Kidney epithelial cell (primary cell): Measurements from ENCODE around the gene SH3YL1. TPM values are rescaled to one million over a fixed set of nuclear protein-coding genes. Genes with fewer than 3 reads are reported as not detected.
A peak's percentile ranks its signal among the peaks of the same experiment; 100 is the strongest.

Source experiments
- DNase-seq: peaks from one replicate; pipeline ENCODE4 v3.0.0-alpha.2; 2010; ENCODE audit warnings: low read depth
- H3K27me3 ChIP-seq: 2 replicates; pipeline ENCODE4 v1.6.0; 2011; ENCODE audit warnings: low read length; ENCODE audit not compliant: control insufficient read depth, insufficient read depth
- H3K36me3 ChIP-seq: 2 replicates; pipeline ENCODE4 v1.5.1; 2011; ENCODE audit warnings: low read length; ENCODE audit not compliant: control insufficient read depth, insufficient read depth
- H3K4me3 ChIP-seq: 2 replicates; pipeline ENCODE4 v1.5.1; 2011; ENCODE audit warnings: low read depth, mild to moderate bottlenecking, control low read depth, low read length
- total RNA-seq: library from RNA; depleted of rRNA; stranded (reverse); fragments of >200 nt; gene quantifications from 2 replicates; pipeline ENCODE4 v1.2.3, GENCODE V29; 2015
- TF ChIP-seq, protein P1 (sequence below): IDR thresholded peaks from 2 replicates; pipeline ENCODE4 v1.5.1; 2011; ENCODE audit warnings: mild to moderate bottlenecking, moderate library complexity, low read length, control low read depth, inconsistent platforms; ENCODE audit not compliant: insufficient read depth, poor library complexity, severe bottlenecking

The SH3YL1 gene
- total RNA-seq, 1 donor from 2014 or later: 50.2 TPM

- Histone ChIP-seq H3K4me3 (peak within 1 kb of the TSS; percentile 83), H3K27me3 (no peaks in the 10 kb centered on the region), H3K36me3 (no peaks in the 10 kb centered on the region)
- peak; percentile 75 for DNase-seq
- TF ChIP-seq, protein P1, sequence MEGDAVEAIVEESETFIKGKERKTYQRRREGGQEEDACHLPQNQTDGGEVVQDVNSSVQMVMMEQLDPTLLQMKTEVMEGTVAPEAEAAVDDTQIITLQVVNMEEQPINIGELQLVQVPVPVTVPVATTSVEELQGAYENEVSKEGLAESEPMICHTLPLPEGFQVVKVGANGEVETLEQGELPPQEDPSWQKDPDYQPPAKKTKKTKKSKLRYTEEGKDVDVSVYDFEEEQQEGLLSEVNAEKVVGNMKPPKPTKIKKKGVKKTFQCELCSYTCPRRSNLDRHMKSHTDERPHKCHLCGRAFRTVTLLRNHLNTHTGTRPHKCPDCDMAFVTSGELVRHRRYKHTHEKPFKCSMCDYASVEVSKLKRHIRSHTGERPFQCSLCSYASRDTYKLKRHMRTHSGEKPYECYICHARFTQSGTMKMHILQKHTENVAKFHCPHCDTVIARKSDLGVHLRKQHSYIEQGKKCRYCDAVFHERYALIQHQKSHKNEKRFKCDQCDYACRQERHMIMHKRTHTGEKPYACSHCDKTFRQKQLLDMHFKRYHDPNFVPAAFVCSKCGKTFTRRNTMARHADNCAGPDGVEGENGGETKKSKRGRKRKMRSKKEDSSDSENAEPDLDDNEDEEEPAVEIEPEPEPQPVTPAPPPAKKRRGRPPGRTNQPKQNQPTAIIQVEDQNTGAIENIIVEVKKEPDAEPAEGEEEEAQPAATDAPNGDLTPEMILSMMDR: no peak
Observed at GRCh38 chr2:264493-265468, 949 bp upstream of the SH3YL1 start, which contains the start of gene ACP1. Gene ACP1 (plus strand): TSS chr2:264947. CDS start chr2:264965, 18 bp downstream.

- H3K27me3 ChIP-seq: no peaks in the 10 kb centered on the region
- DNase-seq: no peak
- H3K4me3 ChIP-seq: peak overlapping the region; percentile 83
- no peaks in the 10 kb centered on the region for H3K36me3 ChIP-seq
- TF ChIP-seq, protein P1: no peak
Observed at GRCh38 chr2:263022-263738, 652 bp downstream of the SH3YL1 start.

GRCh38 chr2:262117-262516, 1.7 kb downstream of the SH3YL1 start:
- no peaks in the 10 kb centered on the region for H3K36me3 ChIP-seq
- DNase-seq: no peak
- no peak overlapping the region for H3K4me3 ChIP-seq
- TF ChIP-seq, protein P1: no peak
- no peaks in the 10 kb centered on the region for H3K27me3 ChIP-seq

DNA sequence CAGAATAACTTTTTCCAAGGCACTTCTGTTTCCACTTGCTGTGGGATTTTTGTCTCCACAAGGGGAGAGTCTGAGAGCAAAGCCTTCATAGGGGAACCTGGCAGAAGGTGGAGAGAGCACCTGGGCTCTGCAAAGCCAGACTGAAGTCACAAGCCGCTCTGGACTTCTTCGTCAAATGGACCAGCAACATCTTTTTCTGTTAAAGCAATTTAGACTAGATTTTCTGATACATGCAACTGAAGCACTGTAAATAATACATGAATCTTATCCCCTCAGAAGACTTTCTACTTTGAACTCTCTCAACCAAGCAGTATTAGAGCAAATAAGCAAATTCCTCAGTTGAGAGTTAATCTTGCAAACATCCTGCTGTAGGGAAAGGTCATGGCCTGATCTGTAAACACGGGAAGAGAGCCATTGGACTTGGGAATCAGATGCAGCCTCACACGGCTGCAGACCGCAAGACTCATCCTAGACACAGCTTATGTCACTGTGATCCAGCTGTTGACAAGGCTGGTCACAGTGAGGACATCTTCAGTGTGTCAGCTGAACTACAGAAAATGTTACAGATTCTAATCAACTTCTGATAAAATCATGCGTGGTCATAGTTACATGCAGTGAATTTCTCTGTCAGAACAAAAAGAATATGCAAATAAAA, 3.2 kb downstream of the SH3YL1 start:
- TF ChIP-seq, protein P1: no peak
- Histone ChIP-seq H3K36me3 (no peaks in the 10 kb centered on the region), H3K27me3 (no peaks in the 10 kb centered on the region), H3K4me3 (no peak overlapping the region)
- DNase-seq: no peak

DNA sequence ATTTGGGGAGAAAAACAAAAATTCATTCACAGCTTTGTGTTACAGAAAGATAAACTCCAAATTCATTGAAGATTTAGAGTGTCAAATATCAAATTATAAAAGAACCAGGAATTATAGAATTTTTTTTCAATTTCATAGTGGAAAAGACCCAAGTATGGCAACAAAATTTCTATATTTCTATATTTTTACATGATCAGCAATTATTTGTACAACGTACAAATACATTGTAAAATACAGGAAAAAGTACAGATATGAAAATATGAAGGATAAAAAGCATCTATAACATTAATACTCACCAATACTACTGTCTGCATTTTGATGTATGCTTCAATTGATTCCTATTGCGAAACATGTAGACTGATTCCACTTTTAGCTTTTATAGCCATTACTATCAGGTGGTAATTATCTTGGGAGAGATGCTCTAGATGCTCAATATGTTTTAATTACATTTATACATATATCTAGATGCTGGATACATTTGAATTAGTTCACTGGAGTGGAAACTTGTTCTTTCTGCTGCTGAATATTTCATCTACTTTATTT, 4.0 kb downstream of the SH3YL1 start:
- DNase-seq: no peak
- no peaks in the 10 kb centered on the region for H3K36me3 ChIP-seq
- TF ChIP-seq, protein P1: no peak
- H3K4me3 ChIP-seq: no peak overlapping the region
- no peaks in the 10 kb centered on the region for H3K27me3 ChIP-seq
